ENCODE measurements around the gene ZNF337.
"Not testable (repeated sequence)": the region's sequence is repeated elsewhere in the genome, so short reads cannot be mapped to it uniquely, and the experiment has no call there.

Gene ZNF337

GRCh38 chr20:25738198-25738597 is 41.5 kb upstream of the ZNF337 start:
- no peak for DNase-seq (ENCODE audit: low read depth)

DNA sequence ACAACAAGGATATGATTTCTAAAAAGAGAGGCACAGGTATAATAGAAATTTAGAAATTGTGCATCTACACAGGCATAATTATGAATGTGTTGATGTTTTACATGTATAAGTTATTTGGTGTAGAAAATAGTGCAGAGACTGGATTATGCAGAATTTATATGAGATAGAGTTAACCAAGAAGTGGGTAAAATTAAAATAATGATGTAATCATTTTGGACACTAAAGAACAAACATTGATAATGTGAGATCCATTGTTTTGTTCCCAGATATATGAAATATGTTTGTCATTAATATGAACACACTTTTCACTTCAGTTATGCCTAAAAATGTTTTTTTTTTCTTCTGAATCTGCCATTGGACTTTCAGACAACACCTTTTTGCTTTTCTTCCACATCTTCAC is 37.2 kb upstream of the ZNF337 start:
- H3K4me3 ChIP-seq (ENCODE audit: low read depth, low read length), result no peak overlapping the region
- DNase-seq (ENCODE audit: low read depth), result no peak
- TF ChIP-seq, protein P1, sequence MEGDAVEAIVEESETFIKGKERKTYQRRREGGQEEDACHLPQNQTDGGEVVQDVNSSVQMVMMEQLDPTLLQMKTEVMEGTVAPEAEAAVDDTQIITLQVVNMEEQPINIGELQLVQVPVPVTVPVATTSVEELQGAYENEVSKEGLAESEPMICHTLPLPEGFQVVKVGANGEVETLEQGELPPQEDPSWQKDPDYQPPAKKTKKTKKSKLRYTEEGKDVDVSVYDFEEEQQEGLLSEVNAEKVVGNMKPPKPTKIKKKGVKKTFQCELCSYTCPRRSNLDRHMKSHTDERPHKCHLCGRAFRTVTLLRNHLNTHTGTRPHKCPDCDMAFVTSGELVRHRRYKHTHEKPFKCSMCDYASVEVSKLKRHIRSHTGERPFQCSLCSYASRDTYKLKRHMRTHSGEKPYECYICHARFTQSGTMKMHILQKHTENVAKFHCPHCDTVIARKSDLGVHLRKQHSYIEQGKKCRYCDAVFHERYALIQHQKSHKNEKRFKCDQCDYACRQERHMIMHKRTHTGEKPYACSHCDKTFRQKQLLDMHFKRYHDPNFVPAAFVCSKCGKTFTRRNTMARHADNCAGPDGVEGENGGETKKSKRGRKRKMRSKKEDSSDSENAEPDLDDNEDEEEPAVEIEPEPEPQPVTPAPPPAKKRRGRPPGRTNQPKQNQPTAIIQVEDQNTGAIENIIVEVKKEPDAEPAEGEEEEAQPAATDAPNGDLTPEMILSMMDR (IDR thresholded peaks at IDR 0.05; ENCODE audit: control insufficient read depth, extremely low read depth, insufficient read depth), result no peak

More at GRCh38 chr20:25738198-25738597, 41.5 kb upstream of the ZNF337 start:
- H3K4me3 ChIP-seq (ENCODE audit: low read depth, low read length), result no peak overlapping the region
- TF ChIP-seq, protein P1 (IDR thresholded peaks at IDR 0.05; ENCODE audit: control insufficient read depth, extremely low read depth, insufficient read depth), result no peak

GRCh38 chr20:25730862-25731261 is 34.2 kb upstream of the ZNF337 start:
- DNase-seq (ENCODE audit: low read depth), result no peak
- no peak overlapping the region for H3K4me3 ChIP-seq (ENCODE audit: low read depth, low read length)
- TF ChIP-seq, protein P1 (IDR thresholded peaks at IDR 0.05; ENCODE audit: control insufficient read depth, extremely low read depth, insufficient read depth), result no peak

GRCh38 chr20:25726357-25726756 is 29.7 kb upstream of the ZNF337 start:
- TF ChIP-seq, protein P1 (IDR thresholded peaks at IDR 0.05; ENCODE audit: control insufficient read depth, extremely low read depth, insufficient read depth), result no peak
- no peak overlapping the region for H3K4me3 ChIP-seq (ENCODE audit: low read depth, low read length)

DNA sequence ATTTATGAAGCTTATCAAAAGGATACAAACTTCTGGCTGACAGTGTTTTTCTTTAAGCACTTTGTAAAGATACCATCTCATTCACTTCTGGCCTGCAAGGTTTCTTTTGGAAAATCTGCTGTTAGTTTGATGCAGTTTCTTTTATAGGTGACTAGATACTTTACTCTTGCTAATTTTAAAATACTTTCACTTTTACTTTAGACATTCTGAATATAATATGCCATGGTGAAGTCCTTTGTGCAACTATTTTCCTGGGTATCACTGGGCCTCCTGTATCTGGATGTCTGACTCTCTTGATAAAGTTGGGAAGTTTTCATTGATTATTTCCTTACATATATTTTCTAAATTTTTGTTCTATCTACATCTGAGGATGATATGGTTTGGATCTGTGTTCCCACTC is 29.0 kb upstream of the ZNF337 start:
- H3K4me3 ChIP-seq (ENCODE audit: low read depth, low read length), result no peak overlapping the region
- no peak for DNase-seq (ENCODE audit: low read depth)
- TF ChIP-seq, protein P1 (IDR thresholded peaks at IDR 0.05; ENCODE audit: control insufficient read depth, extremely low read depth, insufficient read depth), result no peak

More at GRCh38 chr20:25726357-25726756, 29.7 kb upstream of the ZNF337 start:
- DNase-seq (ENCODE audit: low read depth), result no peak

DNA sequence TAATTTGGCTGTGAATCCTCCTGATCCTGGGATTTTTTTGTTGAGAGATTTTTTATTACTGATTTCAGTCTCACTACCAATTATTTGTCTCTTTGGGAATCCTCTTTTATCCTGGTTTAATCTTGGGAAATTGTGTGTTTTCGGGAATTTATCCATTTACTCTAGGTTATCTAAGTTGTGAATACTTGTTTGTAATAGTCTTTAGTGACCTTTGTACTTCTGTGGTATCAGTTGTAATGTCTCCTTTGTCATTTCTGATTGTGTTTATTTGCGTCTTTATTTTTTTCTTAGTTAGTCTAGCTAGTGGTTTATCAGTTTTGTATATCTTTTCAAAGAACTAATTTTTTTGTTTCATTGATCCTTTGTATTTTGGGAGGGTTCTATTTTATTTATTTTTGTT is 27.3 kb upstream of the ZNF337 start:
- DNase-seq (ENCODE audit: low read depth), result no peak
- TF ChIP-seq, protein P1 (IDR thresholded peaks at IDR 0.05; ENCODE audit: control insufficient read depth, extremely low read depth, insufficient read depth), result no peak
- no peak overlapping the region for H3K4me3 ChIP-seq (ENCODE audit: low read depth, low read length)

DNA sequence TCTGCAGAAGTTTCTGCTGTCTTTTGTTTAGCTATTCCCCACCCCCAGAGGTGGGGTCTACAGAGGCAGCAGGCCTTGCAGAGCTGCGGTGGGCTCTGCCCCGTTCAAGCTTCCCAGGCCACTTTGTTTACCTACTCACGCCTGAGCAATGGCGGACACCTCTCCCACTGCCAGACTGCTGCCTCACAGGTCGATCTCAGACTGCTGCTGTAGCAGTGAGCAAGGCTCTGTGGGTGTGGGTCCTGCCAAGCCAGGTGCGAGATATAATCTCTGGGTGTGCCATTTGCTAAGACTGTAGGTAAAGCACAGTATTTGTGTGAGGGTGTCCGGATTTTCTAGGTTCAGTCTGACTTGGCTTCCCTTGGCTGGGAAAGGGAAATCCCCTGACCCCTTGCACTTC is 23.6 kb upstream of the ZNF337 start:
- no peak for DNase-seq (ENCODE audit: low read depth)
- TF ChIP-seq, protein P1 (IDR thresholded peaks at IDR 0.05; ENCODE audit: control insufficient read depth, extremely low read depth, insufficient read depth), result no peak
- no peak overlapping the region for H3K4me3 ChIP-seq (ENCODE audit: low read depth, low read length)

GRCh38 chr20:25718896-25719809 is 22.5 kb upstream of the ZNF337 start:
- H3K4me3 ChIP-seq (ENCODE audit: low read depth, low read length); DNase-seq (ENCODE audit: low read depth): not testable (repeated sequence)
